ENCODE measurements around the gene AKAP1.

Gene AKAP1, protein sequence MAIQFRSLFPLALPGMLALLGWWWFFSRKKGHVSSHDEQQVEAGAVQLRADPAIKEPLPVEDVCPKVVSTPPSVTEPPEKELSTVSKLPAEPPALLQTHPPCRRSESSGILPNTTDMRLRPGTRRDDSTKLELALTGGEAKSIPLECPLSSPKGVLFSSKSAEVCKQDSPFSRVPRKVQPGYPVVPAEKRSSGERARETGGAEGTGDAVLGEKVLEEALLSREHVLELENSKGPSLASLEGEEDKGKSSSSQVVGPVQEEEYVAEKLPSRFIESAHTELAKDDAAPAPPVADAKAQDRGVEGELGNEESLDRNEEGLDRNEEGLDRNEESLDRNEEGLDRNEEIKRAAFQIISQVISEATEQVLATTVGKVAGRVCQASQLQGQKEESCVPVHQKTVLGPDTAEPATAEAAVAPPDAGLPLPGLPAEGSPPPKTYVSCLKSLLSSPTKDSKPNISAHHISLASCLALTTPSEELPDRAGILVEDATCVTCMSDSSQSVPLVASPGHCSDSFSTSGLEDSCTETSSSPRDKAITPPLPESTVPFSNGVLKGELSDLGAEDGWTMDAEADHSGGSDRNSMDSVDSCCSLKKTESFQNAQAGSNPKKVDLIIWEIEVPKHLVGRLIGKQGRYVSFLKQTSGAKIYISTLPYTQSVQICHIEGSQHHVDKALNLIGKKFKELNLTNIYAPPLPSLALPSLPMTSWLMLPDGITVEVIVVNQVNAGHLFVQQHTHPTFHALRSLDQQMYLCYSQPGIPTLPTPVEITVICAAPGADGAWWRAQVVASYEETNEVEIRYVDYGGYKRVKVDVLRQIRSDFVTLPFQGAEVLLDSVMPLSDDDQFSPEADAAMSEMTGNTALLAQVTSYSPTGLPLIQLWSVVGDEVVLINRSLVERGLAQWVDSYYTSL

DNA sequence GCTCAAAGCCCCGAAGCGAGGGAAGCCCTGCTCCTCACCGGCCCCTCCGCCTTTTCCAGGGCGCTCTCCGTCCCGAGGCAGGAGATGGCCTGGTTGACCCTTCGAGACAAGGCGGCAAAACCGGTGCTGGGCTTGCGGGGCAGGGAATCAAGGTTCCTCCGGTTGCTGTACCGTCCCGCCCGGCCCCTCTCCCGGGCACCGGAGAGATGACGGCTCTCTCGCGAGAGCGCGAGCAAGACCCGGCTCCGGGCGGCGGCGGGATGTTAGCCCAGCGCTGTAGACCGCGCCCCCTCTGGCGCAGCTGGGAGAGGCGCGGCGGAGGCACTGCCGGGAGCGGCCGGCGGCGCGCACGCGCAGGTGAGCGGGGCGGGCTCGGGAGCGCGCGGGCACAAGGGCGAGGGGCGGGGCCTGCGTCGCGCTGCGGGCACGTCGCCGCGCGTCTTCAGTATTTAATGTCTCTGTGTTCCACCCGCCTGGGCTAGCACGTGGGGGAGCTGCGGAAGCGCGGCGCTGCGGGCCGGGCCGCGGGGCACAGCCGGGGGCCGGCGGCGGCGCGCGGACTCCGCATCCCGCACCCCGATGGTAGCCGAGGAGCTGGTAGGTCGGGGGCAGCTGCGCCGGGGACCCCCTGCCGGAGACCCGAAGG is at the start of gene AKAP1:
AKAP1 (plus strand) TSS at position 445 of the 646 bp plus-strand sequence. CDS start 20,219 bp downstream, outside the sequence.
- peak; percentile 87 to 90 for DNase-seq (ENCODE audit: low read depth in 2 of 2)

DNA sequence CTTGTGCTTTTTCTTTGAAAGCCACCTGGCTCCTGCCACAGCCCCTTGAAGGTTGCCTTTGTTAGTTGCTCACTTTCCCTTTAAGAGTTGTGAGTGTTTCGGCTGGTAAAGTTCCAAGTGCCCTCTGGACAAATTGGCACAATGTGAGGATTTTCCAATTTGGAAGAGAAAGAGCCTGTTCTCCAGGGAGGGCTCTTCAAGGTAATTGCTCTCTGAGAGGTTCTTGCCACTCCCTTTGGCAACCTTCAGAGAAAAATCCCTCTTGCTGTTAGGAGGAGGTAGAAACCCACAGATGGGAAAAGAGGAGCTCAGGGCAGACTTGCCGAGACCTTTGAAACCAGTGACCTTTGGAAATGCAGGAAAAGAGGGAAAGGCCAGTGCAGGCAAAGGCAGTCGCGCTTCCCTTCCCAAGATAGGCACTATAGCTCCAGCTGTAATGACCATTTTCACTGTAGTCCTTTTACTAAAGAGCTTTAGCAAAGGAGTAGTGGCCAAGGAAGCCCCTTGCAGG is 49.0 kb upstream of the AKAP1 start:
- DNase-seq (ENCODE audit: low read depth in 2 of 2), result no peak

DNA sequence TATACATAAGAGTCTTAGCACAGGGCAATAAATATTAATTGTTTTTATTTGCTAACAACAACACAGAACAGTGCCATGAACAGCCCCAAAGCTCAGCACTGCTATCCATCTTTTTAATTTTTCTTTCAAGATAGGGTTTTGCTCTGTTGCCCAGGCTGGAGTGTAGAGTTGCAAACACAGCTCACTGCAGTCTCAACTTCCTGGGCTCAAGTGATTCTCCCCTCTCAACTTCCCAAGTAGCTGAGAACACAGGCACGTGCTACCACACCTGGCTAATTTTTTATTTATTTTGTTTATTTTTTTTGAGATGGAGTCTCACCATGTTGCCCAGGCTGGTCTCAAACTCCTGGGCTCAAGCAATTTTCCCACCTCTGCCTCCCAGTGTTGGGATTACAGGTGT is 47.6 kb upstream of the AKAP1 start:
- DNase-seq (ENCODE audit: low read depth in 2 of 2), result no peak

DNA sequence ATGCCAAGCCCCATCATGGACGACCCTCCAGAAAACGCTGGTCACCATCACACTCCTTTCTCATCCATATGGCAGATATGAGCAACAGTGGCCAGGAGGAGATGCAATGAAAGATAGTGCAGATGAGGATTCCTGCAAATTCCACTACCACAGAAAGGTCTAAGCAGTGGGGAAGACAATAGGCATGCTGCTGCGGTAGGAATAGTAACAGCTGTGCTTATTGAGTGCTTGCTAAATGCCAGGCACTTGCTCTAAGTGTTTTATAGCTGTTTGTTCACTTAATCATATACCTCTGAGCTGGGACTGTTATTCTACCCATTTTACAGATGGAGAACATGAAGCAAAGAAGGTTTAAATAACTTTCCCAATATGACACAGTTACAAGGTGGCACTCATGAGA is 46.6 kb upstream of the AKAP1 start:
- no peak for DNase-seq (ENCODE audit: low read depth in 2 of 2)

DNA sequence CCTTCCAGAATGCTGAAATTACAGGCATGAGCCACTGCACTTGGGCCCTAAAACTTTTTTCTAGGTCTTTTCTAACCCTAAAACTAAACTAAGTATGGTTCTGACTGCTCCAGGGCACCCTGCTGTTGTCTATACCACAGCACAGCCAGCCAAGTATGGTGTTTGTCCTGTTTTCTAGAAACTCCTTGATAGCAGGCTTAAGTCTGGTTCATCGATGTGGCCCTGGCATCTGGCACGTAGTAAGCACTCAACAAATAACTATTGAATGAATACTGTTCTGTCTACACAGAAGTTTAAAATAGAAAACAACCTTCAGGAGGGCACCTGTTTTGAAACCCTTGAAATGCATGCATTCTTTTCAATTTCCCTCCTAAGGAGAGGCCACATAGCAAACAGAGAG is 44.5 kb upstream of the AKAP1 start:
- no peak for DNase-seq (ENCODE audit: low read depth in 2 of 2)

DNA sequence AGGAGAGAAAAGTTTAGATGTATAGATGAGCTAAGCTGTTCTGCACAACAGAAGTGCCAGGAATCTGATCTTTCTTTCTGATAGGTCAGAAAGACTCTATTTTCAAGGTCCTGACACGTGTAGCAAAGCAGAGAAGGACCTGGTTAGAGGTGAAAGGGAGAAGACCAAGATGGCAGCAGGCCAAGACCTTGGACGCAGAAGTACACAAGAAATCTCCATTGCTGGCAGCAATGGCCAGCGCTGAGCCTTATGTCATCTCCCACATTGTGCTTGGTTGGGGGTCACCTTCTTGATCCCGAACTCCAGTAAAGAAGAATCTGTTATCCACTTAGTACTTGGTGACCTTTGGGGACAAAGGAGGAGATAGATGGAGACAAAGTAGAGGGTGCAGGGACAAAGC is 41.8 kb upstream of the AKAP1 start:
- no peak for DNase-seq (ENCODE audit: low read depth in 2 of 2)

DNA sequence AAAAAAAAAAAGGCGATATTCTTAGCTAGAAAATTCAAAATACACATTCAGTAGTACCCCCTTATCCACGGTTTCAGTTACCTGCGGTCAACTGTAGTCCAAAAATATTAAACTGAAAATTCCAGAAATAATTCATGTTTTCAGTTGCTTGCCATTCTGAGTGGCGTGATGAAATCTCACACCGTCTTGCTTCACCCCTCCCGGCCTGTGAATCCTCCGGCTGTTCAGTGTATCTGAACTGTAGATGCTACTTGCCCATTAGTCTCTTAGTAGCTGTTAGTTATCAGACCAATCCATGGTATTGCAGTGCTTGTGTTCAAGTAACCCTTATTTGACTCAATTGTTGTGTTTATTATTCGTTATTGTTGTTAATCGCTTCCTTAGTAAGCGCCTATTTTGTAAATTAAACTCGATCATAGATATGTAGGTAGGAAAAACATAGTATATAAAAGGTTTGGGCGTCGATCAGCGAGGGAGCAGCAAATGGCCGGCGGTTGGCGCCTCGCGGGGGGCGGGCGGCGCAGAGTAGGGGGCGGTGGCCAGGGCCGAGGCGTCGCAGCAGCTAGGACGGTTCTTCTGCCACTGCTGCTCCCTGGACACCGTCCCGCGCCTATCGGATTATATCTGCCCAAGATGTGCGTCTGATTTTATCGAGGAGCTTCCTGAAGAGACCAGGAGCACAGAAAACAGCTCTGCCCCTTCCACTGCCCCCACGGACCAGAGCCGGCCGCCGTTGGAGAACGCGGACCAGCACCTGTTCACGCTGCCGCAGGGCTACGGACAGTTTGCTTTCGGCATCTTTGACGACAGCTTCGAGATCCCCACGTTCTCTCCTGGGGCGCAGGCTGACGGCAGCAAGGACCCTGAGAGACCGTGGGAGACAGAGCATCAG is 39.8 kb upstream of the AKAP1 start:
- DNase-seq (ENCODE audit: low read depth in 2 of 2), result no peak

DNA sequence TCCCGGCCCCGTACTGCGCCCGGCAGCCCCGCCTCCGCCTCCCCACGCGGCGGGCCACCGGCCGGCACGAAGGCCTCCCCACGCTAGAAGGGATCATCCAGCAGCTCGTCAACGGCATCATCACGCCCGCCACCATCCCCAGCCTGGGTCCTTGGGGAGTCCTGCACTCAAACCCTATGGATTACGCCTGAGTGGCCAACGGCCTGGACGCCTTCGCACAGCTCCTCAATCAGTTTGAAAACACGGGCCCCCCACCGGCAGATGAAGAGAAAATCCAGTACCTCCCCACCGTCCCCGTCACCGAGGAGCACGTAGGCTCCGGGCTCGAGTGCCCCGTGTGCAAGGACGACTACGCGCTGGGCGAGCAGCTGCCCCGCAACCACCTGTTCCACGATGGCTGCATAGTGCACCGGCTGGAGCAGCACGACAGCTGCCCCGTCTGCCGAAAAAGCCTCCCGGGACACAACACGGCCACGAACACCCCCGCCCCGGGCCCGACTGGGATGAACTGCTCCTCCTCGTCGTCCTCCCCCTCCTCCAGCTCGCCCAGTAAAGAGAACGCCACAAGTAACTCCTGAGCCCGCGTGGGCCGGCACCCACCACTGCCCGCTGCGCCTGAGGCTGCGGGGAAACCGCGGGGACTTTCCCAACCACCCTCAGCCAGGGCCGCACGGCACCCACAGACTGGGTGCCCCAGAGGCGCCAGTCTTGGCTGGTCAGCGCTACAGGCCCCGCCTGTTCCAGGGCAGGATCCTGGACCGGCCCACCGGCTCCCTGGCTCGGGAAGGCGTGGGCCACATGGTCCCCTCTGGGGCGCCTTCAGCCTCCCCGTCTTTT is 39.0 kb upstream of the AKAP1 start:
- DNase-seq (ENCODE audit: low read depth in 2 of 2), result peak in 1 of 2 donors; percentile 22

DNA sequence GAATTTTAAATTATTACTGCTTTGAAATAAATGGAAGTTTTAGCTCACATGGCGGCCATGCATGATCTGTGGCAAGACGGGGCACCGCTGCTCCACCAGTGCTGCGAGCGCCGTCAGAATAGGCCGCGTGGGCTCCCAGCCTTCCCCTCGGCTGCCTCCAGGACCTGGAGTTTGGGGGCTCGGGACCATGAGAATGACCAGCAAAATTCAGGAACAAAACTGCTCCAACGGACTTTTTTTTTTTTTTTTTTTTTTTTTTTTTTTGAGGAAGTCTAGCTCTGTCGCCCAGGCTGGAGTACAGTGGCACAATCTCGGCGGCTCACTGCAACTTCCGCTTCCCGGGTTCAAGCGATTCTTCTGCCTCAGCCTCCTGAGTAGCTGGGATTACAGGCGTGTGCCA is 38.3 kb upstream of the AKAP1 start:
- no peak for DNase-seq (ENCODE audit: low read depth in 2 of 2)

DNA sequence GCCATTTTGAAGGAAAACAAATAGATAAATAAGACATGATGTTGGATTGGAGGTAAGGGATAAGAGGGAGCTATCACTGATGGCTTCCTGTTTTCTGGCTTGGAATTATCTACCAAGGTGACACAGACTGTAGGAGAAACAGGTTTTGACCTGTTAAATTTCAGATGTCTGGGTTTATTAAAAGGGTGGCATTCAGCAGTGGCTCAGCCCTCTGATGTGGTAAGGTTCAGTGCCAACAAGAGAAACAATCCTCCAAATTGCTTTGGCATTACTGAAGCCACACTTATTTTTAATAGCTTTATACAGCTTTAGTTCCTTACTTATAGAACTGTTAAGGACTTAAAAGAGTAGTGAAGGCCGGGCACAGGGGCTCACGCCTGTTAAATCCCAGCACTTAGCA is 37.0 kb upstream of the AKAP1 start:
- DNase-seq (ENCODE audit: low read depth in 2 of 2), result no peak

DNA sequence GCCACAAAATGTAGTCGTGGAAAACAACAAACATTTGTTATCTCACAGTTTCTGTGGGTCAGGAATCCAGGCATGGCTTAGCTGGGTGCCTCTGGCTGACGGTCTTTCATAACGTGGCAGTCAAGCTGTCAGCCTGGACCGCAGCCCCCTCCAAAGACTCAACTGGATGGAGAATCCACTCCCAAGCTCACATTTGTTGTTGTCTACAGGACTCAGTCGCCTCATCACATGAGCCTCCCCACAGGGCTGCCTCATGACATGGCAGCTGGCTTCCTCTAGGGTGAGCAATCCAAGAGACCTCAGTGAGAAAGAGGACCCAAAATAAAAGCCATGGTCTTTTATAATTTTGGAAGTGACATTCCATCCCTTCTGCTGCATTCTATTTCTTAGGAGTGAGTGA is 34.7 kb upstream of the AKAP1 start:
- no peak for DNase-seq (ENCODE audit: low read depth in 2 of 2)

DNA sequence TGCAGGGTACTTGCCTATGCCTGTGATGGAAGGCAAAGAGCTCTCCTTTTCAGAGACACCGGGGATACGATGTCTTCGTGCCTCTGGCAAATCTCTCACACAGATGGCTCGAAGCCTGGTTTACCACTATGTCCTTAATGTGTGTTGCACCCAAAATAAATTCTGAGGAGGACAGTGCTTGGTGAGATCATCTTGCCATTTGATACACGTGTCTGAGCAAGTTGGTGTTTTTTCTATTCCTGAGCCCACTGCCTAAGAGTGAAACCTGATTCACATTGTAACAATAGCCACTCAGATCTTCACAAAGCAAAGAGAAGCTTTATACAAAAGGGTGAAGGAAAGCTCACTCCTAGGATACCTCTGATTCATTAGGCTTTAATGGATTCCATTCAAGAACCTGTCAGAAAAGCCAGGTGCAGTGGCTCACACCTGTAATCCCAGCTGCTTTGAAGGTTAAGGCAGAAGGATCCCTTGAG is 33.1 kb upstream of the AKAP1 start:
- no peak for DNase-seq (ENCODE audit: low read depth in 2 of 2)

DNA sequence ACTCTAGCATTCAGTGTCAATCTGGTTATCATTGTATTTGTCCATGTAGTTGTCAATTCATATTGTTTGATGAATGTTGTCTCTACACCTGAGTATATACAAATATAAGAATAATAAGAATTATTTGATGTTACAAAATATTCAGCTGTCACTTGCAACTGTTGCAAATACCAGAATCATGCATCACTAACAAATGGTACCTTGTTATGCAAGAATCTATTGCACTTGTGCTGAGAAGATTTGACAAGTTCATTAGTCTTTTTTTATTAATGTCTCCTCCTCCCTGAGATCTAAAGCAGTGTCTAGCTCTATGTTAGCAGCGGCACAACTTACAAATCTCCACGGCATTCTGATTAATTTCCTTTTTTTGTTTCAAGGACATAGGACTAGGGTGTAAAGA is 22.2 kb upstream of the AKAP1 start:
- DNase-seq (ENCODE audit: low read depth in 2 of 2), result no peak

DNA sequence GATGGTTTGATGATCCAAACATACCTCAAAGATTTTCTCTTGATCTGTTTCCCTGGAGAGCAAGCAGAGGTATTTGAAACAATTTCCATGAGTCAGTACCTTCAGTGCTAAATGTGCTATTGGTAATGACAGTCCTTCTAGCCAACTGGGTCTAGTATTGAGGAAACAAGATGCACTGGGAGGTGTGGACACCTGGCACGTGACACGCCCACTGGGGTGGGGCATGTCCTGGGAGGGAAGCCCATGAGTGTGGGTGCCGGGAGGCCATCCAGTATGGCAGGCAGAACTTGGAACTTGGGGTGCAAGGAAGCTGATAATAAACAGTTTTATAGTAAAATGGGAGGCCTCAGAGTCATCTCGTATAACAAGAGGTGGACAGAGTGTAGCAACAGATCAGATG is 17.9 kb upstream of the AKAP1 start:
- DNase-seq (ENCODE audit: low read depth in 2 of 2), result no peak

DNA sequence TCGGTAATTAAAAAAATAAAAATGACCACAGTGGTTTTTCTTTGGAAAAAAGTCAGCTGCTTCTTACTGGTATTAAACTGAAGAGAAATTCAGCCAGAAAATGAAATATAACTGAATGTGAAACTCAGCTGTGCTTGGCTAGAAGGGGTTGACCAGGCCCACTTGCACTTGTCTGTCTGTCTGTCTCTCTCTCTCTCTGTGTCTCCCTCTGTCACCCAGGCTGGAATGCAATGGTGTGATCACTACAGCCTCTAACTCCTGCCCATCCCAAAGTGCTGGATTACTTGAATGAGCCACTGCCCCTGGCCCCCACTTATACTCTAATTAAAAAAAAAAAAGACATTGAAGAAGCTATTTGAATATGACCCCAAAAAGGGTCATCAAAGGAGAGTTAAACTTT is 17.3 kb upstream of the AKAP1 start:
- DNase-seq (ENCODE audit: low read depth in 2 of 2), result no peak

DNA sequence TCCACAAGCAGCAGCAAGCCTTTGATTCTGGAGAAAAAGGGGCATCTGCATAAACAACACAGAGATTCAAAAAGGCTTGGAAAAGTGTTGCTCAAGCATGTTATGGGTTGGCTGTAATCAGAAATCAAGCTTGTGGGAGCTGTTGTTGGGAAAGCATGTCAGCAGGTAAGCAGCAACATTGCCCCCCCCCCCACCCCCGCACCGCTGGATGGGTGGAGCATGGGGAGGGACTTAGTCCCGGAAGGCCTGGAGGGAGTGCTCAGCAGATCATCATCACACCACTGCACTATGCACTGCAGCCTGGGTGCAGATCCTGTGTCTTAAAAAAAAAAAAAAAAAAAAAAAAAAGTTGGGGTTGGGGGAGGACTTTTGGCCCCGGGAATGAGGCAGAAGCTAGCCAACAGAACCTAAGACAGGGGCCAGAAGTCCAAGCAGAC is 16.8 kb upstream of the AKAP1 start:
- DNase-seq (ENCODE audit: low read depth in 2 of 2), result no peak

DNA sequence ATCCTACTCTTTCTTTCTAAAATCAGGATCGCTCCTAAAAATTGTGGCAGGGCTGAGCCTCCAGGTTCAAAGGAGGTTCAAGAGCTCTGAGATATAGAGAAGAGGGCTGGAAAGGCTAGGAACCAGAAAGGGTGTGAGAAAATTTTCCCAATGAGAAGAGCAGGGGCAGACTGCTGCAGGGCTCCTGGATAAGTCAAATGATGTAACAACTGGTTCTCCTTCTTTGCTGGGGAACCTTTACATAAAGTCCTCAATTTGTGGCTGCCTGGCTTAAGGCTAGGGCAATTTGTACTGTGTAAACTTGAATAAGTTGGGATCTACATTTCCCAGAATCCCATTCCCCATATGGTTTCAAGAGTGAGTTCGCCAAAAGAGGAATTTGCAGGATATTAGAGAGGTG is 16.3 kb upstream of the AKAP1 start:
- DNase-seq (ENCODE audit: low read depth in 2 of 2), result no peak

DNA sequence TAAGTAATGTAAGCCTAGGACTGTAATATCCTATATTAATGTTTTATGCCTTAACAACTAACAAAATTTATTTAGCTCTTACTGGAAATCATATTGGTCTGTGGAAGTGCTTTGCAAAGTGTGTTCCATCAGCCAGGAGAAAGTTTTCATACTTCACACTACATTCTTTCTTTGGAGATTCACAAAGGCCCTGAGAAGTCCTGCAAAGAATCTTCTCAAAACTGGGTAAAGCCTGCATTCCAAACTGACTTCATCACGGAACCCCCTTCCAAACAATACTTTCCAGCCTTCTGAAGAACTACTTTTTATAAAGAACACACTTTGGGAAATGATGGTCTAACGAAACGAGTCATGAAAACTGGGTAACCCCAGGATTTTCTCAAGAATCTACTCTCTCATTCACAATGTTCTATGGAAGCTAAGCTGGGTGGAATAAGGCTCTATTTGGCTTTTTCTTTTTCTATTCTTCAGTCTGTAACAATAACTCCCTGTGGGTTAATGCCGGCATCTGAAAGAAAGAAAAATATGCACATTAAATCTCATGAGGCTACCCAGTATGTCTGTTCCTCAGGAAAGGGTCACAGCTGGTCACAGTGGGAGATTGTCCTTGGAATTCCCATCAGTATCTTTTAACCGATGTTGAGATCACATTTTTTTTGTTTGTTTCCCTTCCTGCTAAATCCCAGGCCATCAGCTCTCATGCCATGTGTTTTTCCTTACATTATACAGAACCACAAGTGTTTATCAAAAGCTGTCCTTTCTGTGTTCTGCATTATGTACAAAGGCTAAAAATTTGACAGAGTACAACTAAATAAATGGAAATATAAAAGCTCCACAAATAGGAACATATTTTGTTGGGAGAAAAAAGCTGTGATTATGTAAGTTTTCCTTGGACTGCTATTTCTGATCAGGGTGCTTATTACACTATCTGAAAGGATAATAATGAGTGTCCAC is 12.8 kb upstream of the AKAP1 start:
- DNase-seq (ENCODE audit: low read depth in 2 of 2), result no peak

DNA sequence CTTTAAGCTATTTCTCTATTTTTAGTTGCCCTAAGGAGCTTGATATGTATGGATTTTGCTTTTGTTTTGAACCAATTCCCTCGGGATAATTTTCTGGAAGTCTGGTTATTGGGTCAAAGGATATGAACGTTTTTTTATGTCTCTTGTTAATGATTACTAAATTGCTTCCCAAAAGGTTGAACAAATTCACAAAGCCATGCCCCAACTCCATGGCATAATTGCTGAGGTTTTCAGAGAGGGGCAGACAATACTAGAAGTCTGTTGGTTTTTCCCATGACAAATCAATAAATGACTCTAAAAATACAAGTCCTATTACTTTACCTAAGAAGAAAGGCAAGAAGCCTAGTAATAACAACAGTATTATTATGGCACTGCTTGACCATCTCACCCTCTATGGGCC is 11.4 kb upstream of the AKAP1 start:
- no peak for DNase-seq (ENCODE audit: low read depth in 2 of 2)

Measured in stimulated activated CD8-positive, alpha-beta memory T cell treated with anti-CD3 and anti-CD28 coated beads, Interleukin-15, amount 100 ng/mL, for 4 hours (primary cell).